Activated gamma-delta T cell (primary cell): ENCODE data around the gene HEG1.
"Not testable (repeated sequence)": the region's sequence is repeated elsewhere in the genome, so short reads cannot be mapped to it uniquely, and the experiment has no call there.

ENCODE experiments used
- DNase-seq: peaks from one replicate; lab custom pipeline; 2025; lab: John Stamatoyannopoulos, UW
- total RNA-seq, 2 donors: gene quantifications; one replicate each; lab custom pipeline; 2026; lab: John Stamatoyannopoulos, UW

HEG1 gene
- total RNA-seq: 45.4 to 51.6 reads per million in 2 donors

DNA sequence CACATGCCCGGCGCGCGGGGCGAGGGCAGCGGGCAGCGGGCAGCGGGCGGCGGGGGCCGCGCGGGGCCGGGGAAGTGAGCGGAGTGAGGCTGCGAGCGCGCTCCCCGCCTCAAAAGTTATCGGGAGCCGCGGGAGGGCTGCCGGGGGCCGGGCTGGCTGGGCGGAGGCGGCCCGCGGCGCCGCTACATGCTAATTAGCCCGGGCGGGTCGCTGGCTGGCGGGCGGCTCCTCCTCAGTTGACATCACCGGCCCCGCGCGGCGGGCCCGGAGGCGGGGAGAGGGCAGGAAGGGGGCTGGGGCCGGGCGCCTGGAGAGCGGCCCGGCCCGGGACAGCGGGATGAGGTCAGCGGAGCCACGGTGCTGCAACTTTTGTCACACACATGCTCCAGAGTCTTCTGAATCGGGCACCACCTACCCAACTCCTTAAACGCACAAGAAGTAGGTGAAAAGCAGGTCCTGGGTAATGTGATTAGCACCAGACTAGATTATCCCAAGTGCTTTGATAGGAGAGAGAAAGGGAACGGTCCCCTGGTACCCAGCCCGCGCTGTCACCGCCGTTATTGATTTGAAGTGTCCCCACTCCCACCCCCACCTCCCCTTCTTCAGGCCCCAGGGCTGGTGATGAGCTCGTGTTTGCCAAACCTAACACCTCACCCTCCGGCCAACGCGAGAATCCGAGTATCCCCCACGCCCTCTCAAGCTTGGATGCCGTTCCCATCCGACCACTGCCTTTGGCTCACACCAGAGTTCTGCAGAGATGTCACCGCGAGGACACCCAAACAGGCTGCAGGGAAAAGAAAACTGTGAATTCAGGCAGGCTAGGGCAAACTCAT, at the start of gene HEG1:
HEG1 (minus strand) TSS at position 85 of the 833 bp plus-strand sequence. CDS start 107 bp downstream, outside the sequence.
- DNase-seq: peak; percentile 74

DNA sequence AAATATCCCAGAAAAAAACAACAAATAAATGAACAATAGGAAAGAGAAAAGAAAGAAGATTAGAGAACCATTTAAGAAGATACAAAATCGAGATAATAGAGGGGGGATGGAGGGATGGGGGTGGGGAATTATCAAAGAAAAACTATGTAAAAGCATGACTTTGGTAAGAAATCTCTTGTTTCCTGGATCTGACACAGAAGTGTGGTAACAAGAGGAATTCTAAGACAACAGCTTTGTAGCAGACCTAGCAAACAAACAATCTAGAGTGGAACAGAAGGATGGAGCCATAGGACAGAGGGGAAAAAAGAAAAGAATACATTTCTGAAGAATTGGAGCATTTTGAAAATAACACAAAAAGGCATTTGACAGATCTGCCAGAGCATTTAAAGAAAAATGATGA, 49.3 kb upstream of the HEG1 start:
- no peak for DNase-seq

GRCh38 chr3:125104639-125105038, 48.8 kb upstream of the HEG1 start:
- DNase-seq: no peak

DNA sequence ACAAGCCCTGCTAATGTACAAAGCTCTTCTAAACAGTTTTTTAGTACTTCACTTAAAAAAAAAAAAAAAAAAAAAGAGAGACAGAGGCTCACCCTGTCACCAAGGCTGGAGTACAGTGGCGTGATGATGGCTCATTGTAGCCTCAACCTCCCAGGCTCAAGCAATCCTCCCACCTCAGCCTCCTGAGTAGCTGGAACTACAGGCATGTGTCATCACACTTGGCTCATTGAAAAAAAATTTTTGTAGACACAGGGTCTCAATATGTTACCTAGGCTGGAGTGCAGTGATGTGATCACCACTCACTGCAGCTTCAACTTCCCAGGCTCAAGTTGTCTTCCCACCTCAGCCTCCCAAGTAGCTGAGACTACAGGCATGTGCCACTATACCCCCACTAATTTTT, 47.6 kb upstream of the HEG1 start:
- DNase-seq: no peak

DNA sequence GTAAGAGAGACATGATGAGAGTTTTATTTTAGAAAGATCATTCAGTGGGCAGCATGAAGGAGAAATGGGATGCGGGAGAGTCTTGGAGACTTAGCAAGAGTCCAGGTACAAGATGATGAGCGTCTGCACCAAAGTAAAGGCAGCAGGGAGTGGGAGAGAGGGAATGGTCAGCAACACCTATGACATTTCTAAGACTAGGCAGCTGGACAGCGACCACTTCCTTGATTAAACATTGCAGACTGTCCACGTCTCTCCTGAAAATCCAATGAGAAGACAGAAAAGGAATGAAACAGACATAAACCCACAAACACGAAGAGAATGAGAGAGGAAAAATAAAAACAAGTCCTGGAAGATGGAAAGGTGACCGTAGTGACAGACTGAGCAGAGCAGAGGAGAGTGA, 46.7 kb upstream of the HEG1 start:
- no peak for DNase-seq

DNA sequence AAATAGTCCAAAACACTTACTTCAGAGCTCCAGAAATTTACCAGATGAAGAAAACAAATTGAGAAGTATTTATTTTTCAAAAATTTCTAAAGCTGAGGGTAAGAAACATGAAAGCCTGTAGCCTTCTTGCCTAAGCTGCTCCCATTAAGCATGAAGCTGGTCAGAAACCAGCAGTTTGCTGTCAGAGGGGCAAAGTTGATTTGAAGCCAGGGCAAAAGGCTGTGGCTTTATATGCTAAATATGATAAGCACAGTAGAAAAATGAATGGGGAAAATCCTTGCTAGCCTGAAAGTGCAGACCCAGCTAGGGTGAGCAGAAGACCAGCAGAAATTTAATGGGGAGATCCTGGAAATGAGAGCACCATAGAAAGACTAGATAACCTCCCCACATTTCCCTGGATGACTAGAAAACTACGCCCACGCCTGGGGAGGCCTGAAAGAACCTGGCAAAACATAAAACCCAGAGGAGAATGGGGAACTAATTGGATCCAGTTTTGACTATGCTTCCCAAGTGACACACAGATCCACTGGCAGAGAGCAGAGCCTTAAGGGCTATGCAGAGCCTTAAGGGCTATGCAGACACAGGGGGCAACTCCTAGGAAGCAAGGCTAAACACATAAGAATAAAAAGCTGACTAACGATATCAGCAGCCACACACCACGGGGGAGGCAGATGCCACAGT, 43.0 kb upstream of the HEG1 start:
- no peak for DNase-seq

DNA sequence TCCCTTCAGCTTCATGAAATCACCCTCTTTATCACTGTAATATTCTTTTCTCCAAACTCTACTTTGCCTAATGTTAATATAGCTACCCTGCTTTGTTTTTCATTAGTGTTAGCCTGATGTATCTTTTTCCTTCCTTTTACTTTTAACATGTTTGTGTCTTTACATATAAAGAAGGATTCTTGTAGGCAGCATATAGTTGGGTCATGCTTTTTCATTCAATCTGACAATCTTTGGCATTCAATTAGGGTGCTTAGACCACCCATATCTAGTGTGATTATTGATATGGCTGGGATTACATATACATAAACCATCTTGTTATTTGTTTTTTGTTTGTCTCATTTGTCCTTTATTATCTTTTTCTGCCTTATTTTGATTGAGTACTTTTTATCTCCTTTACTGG, 34.9 kb upstream of the HEG1 start:
- no peak for DNase-seq

DNA sequence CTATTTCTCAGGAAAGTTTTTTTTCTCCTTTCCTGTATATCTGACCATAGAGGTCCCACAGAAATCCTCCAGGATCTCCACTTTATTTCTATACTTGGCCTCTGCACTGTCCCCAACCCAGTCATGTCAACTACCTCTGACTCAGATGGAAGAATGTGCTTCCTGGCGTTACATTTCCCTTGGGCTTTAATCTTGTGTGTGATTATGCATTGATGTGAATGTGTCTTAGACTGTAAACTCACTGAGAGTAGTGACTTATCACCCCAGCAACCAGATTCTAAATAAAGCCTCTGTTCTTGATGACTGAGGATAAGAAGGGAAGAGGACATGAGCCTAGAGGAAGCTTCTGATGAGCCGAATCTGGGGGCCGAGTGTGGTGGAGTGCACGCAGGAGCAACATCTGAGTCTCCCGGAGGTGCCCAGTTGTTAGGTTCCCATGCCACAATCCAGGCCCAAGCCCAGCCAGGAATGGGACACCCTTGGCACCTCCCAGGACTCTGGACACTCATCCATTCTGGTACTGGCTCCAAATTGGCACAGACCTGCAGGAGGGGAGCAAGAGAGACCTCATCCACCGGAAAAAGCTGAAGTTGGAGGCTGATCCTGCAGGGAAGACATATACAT, 32.1 kb upstream of the HEG1 start:
- DNase-seq: no peak

DNA sequence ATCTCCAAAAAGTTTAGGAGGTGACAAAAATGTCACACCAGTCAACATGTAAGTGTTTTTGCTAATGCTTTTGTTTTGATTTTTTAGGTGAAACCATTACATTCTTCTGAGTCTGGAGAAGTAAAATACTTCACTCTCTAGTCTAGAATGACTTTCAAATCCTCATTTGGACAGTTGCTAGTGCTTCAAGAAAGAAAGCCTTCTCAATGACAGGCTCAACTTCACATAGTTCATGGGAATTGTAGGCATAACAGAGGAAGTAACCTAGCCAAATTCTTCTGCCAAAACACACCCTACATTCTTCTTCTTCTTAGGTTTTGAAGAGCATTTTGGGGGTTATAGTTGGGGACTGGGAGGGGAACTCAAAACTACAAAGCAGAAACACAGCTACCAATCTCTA, 29.4 kb upstream of the HEG1 start:
- no peak for DNase-seq

DNA sequence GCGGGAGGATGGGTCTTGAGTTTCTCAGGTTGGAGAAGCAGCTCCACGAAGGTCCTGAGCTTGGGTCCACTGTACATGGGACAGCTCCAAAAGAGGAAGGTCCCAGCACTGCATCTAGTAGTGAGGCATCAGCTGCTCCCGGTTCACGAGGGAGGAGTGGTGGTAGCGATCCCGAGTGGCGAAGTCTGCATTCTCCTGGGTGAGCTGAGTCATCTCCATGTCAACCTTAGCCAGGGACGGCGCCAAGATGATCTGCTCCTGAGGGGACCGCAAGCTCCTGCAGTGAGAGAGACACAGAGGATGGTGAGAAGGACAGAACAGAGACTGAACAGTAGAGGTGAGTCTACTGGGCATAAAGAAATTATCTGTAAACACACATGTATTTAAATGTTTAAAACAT, 28.0 kb upstream of the HEG1 start:
- DNase-seq: no peak

DNA sequence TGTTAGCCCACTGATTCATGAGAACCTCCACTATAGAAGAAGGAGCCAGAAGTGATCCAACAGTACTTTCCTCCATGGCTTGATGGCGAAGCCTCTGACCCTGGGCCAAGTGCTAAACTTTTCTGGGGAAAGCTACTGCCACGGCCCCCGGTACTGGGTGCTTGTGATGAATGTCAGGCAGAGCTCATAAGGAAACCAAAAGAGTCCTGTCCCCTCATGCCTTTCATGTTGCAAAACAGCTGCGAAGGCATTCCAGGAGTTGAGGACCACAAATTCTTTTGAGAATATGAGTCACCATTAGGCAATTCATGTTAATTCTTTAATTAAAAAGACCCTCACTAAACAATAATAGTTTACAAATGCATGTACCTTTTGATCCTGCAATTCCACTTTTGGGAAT, 26.5 kb upstream of the HEG1 start:
- not testable (repeated sequence) for DNase-seq

DNA sequence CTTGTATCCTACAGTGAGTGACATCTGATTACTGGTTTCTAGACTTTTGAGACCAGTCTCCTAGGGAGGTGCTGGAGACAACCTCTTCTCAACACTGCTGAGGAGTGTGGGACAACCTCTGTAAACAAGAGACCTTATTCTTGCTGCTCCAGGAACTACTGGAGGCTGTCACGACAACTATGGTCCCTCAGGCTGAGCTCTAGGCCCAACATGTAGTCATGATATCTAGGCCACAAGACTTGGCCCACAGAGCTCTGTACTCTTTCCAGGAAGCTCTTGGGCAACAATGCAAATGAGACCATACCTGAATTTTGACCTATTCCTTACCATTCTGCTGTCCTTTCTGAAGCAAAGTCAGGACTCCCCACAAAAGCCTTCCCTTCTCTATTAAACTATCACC, 24.3 kb upstream of the HEG1 start:
- no peak for DNase-seq

DNA sequence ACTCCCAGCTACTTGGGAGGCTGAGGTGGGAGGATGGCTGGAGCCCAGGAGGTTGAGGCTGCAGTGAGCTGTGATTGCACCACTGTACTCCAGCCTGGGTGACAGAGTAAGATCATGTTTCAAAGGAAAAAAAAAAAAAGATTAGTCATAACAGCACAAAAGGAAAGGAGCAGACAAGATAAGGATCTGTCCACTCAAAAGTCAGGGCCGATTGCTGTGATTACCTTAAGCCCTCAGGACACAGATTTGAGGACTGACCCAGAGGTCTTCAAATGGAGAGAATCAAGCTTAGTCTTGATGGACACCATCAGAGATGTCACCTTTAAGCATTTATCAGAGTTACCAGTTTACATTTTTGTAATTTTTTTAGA, 23.9 kb upstream of the HEG1 start:
- DNase-seq: no peak

GRCh38 chr3:125078951-125079674, 23.3 kb upstream of the HEG1 start:
- DNase-seq: no peak

DNA sequence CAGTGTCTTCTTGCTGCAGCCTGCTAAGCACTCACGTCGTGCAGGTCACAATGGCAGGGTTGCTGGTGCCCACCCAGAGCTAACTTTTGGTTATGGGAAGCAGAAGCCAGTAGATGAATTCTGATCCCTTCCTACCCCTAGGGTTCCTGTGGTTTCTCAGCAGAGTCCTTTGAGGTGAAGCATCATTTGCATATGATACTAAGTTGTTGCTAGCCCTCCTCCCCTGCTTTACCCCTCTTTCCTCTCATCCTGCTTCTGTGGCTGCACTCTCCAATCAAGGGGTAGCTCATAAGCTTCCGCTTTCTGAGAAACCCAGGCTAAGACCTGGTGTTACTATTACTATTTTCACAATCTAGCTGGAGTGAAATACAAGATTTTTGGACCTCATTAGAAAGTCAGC, 22.1 kb upstream of the HEG1 start:
- DNase-seq: no peak

DNA sequence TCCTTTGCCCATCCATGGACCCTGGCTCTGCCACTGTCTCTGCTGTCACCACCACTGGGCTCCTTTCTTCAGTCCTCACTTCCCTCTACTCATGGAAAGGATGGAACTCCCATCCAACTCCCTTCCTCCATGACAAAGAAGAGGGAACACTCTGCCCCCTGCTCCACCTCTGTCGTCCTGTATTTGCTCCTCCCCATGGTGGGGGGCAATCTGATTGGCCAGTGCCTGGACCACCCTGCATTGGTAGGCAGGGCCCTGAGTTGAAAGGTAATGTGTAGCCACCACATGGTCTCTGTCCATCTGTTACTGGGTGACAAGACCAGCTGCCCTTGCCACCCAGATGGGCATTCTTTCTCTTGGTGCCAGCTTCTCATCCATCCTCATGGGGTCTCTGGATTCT, 20.7 kb upstream of the HEG1 start:
- DNase-seq: no peak

GRCh38 chr3:125075738-125076137, 19.9 kb upstream of the HEG1 start:
- DNase-seq: no peak

GRCh38 chr3:125073390-125073905, 17.7 kb upstream of the HEG1 start:
- no peak for DNase-seq

DNA sequence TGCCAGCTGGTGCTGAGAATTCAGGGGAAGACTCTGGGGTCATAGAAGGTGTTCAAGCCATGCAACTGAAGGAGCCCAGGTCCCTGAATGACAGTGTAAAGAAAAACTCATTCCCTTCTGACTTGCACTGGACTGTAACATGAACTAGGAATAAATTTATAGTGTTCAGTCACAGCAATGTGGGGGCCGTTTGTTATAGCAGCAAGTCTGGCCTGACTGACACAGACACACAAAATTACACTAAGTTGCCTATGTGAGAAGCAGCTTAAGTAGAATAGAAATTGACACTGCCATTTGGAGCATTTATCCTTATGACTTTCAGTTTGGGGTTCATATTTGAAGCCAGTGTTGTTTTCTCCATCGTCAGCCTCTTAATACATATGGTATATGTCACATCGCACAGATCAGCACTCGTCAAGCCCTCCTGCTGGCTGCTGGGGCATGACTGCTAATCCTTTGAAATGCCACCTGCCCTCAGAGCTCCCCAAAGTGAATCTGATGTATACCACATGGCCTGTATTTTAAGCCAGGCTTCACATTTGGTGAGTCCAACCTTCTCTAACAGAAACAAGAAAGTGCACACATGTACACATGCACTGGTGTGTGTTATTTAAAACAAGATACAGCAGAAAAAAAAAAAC, 17.1 kb upstream of the HEG1 start:
- DNase-seq: no peak

- DNase-seq: no peak
These were observed 16.5 kb upstream of the HEG1 start for GRCh38 chr3:125072301-125072700.

DNA sequence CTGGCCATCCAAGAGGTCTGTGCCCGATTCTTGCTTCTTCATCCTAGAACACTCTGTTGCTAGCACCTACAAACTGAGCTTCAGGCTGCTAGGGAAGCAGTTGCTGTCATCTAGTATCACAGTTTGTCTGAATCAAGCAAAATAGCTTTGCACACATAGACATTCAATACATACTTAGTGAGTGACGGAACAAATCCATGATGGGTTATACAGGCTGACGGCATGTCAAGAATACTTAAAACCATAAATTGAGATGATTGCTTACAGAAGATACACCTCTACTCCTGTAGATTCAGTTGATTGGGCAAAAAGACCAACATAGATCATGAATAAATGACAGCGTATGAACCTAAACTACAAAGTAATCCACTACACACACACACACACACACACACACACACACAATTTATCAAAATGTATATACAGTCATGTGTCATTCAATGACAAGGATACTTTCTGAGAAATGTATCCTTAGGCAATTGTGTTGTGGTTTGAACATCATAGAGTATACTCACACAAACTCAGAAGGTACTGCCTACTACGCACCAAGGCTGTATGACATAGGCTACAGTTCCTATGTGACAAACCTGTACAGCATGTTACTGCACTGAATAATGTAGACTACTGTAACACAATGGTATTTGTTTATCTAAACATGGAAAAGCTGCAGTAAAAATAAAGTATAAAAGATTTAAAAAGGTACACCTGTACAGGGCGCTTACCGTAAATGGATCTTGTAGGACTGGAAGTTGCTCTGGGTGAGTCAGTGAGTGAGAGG, 14.4 kb upstream of the HEG1 start:
- no peak for DNase-seq
